GM12878 (cell line): ENCODE results near the gene ACACB. TPM values are rescaled to one million over a fixed set of nuclear protein-coding genes. Genes with fewer than 3 reads are reported as not detected.

Experiments
- ATAC-seq: fragments of 200-7000 bp; cut with Tn5 transposase; 3 replicates; pipeline ENCODE4 v1.9.1; 2020; ENCODE audit warnings: mild to moderate bottlenecking, moderate library complexity
- BruUV-seq: library from RNA; stranded (reverse); fragments of 400-500 nt; replicated peaks from 2 replicates; lab custom pipeline; 2021; lab: Mats Ljungman, UMichigan
- CTCF ChIA-PET: fragments of 300-600 bp; sonication (Branson Sonifier 250); formaldehyde crosslinking; extraction: SDS; loops from one replicate; lab custom pipeline; 2021; ENCODE audit warnings: inconsistent platforms; lab: Yijun Ruan, JAX
- POLR2A ChIA-PET: fragments of 350-600 bp; formaldehyde crosslinking; extraction: SDS; loops from one replicate; lab custom pipeline; 2021; ENCODE audit warnings: inconsistent platforms; lab: Charles Lee
- RAD21 ChIA-PET: fragments of 300-600 bp; sonication (Branson Sonifier 250); formaldehyde crosslinking; loops from one replicate; lab custom pipeline; 2023; ENCODE audit warnings: antibody characterized with exemption; ENCODE audit not compliant: unreplicated experiment; lab: Charles Lee
- SMC1A ChIA-PET: fragments of 300-600 bp; sonication (Branson Sonifier 250); formaldehyde crosslinking; loops from one replicate; lab custom pipeline; 2023; ENCODE audit not compliant: unreplicated experiment, uncharacterized antibody; lab: Charles Lee
- DNase-seq: peaks from one replicate; pipeline ENCODE4 v3.0.0-alpha.2; 2011; ENCODE audit warnings: low read depth, low spot score
- FAIRE-seq: peaks from 3 replicates; lab custom pipeline; 2011; peaks lifted over from hg19 to GRCh38; lab: Jason Lieb, UNC
- H2AFZ ChIP-seq: 2 replicates; pipeline ENCODE4 v1.6.0; 2011; ENCODE audit warnings: low read depth, low read length, control low read depth; ENCODE audit not compliant: control insufficient read depth
- H3K27ac ChIP-seq: 2 replicates; pipeline ENCODE4 v1.5.1; 2011; ENCODE audit warnings: control low read depth; ENCODE audit not compliant: control insufficient read depth, insufficient read depth
- H3K27me3 ChIP-seq, 2 experiments: replicated peaks in 1 of 2; 2 replicates each; pipeline versions ENCODE4 v1.6.0 to v1.6.1; 2011; ENCODE audit warnings: low read length in 1 of 2; ENCODE audit not compliant: control insufficient read depth in 2 of 2, insufficient read depth in 2 of 2
- H3K36me3 ChIP-seq, 2 experiments: 2 replicates each; pipeline ENCODE4 v1.5.1; 2011; ENCODE audit warnings: low read length in 1 of 2; ENCODE audit not compliant: control insufficient read depth in 2 of 2, insufficient read depth in 2 of 2
- H3K4me1 ChIP-seq: 2 replicates; pipeline ENCODE4 v1.6.1; 2011; ENCODE audit warnings: mild to moderate bottlenecking, low read length, moderate library complexity, mixed read lengths; ENCODE audit not compliant: control insufficient read depth, insufficient read depth
- H3K4me2 ChIP-seq: 2 replicates; pipeline ENCODE4 v1.6.0; 2011; ENCODE audit warnings: control low read depth; ENCODE audit not compliant: control insufficient read depth, insufficient read depth
- H3K4me3 ChIP-seq: fragments of 200-600 bp; sonication (generic); 2 replicates; pipeline ENCODE4 v1.5.1; 2016
- H3K79me2 ChIP-seq: 2 replicates; pipeline ENCODE4 v1.6.0; 2011; ENCODE audit warnings: low read length; ENCODE audit not compliant: control insufficient read depth, insufficient read depth
- H3K9ac ChIP-seq: 2 replicates; pipeline ENCODE4 v1.8.0; 2011; ENCODE audit warnings: low read length, control low read depth, mixed read lengths; ENCODE audit not compliant: control insufficient read depth, insufficient read depth
- H3K9me3 ChIP-seq: replicated peaks from 3 replicates; pipeline ENCODE4 v1.5.1; 2011; ENCODE audit warnings: mild to moderate bottlenecking, low read length; ENCODE audit not compliant: control insufficient read depth, insufficient read depth
- H4K20me1 ChIP-seq: 2 replicates; pipeline ENCODE4 v1.6.0; 2011; ENCODE audit not compliant: control insufficient read depth, insufficient read depth
- DPF2 ChIP-seq: fragments of 450-650 bp; IDR thresholded peaks from 2 replicates; pipeline ENCODE4 v1.6.1; 2017; ENCODE audit warnings: mild to moderate bottlenecking
- EGR1 ChIP-seq, 2 experiments: IDR thresholded peaks; 1 replicate in 1 of 2; 2 replicates in 1 of 2; pipeline ENCODE4 v1.6.1; 2011 to 2012; ENCODE audit warnings: low read depth in 2 of 2, low read length in 2 of 2, borderline replicate concordance in 1 of 2, mild to moderate bottlenecking in 1 of 2, moderate library complexity in 1 of 2
- HDAC2 ChIP-seq: fragments of 200-600 bp; sonication (generic); IDR thresholded peaks from 2 replicates; pipeline ENCODE4 v1.6.1; 2017
- NFYB ChIP-seq: IDR thresholded peaks from 2 replicates; pipeline ENCODE4 v1.6.1; 2011; ENCODE audit warnings: low read depth, mild to moderate bottlenecking, low read length, improper control_type of control experiment, moderate library complexity; ENCODE audit not compliant: insufficient read depth
- SREBF2 ChIP-seq: IDR thresholded peaks from 2 replicates; pipeline ENCODE4 v1.6.1; 2012; ENCODE audit warnings: mild to moderate bottlenecking, low read length
- STAT3 ChIP-seq: IDR thresholded peaks from 2 replicates; pipeline ENCODE4 v1.6.1; 2011; ENCODE audit warnings: low read depth, low read length, improper control_type of control experiment
- TAF1 ChIP-seq: IDR thresholded peaks from 2 replicates; pipeline ENCODE4 v1.6.1; 2011; ENCODE audit warnings: mild to moderate bottlenecking, low read depth, low read length, borderline replicate concordance
- TCF7 ChIP-seq: IDR thresholded peaks from 2 replicates; pipeline ENCODE4 v1.6.1; 2014; ENCODE audit warnings: antibody characterized with exemption, borderline replicate concordance
- WGBS: methylation state at CpG from one replicate; pipeline ENCODE4 v1.1.6; 2016; ENCODE audit warnings: low lambda C conversion rate; ENCODE audit not compliant: insufficient replicate concordance, insufficient coverage; ENCODE audit errors: missing lambda C conversion rate; 5-methylcytosine and 5-hydroxymethylcytosine counted together
- in situ Hi-C: fragments of 300-500 bp; cut with MboI; formaldehyde crosslinking; loops from 9 replicates; pipeline ENCODE4 v1.14.3; 2018; ENCODE audit warnings: mixed read lengths
- intact Hi-C: fragments of 100-400 bp; cut with micrococcal nuclease; formaldehyde crosslinking; loops from one replicate; pipeline ENCODE4 v1.14.2; 2022; ENCODE audit not compliant: unreplicated experiment
- polyA plus RNA-seq, 11 experiments: library from polyadenylated mRNA; depleted of rRNA in 4 of 11; unstranded in 6 of 11; stranded (reverse) in 5 of 11; fragments of >200 nt; fragmentation: Nextera tagmentation in 4 of 11; fragmentation: Illumina TruSeq in 1 of 11; extraction: Ambion mirVana in 4 of 11; extraction: Trizol in 1 of 11; gene quantifications; 1 replicate in 1 of 11; 2 replicates in 10 of 11; pipeline versions ENCODE4 v1.2.1 to v1.2.3, GENCODE V29; 2011 to 2016; ENCODE audit warnings: inconsistent platforms in 2 of 11, missing spikeins in 2 of 11, low read depth in 1 of 11
- total RNA-seq, 4 experiments: library from RNA; depleted of rRNA in 3 of 4; stranded (reverse); fragments of >200 nt in 3 of 4; fragmentation: Illumina TruSeq in 1 of 4; extraction: Trizol in 1 of 4; gene quantifications; 2 replicates each; pipeline versions ENCODE4 v1.2.1 to v1.2.3, GENCODE V29; 2013 to 2021
- TF ChIP-seq, protein P1 (sequence below): fragments of 450-650 bp; IDR thresholded peaks from 2 replicates; pipeline ENCODE4 v1.6.1; 2016; ENCODE audit warnings: mild to moderate bottlenecking
- TF ChIP-seq, protein P2 (sequence below): IDR thresholded peaks from 2 replicates; pipeline ENCODE4 v1.6.1; 2012; ENCODE audit warnings: low read depth, low read length, improper control_type of control experiment
- TF ChIP-seq, protein P3 (sequence below), 3 experiments: IDR thresholded peaks in 2 of 3; conservative IDR thresholded peaks in 1 of 3; 2 replicates each; pipeline ENCODE4 v1.5.1; 2011; ENCODE audit warnings: low read depth in 3 of 3, low read length in 3 of 3, mild to moderate bottlenecking in 3 of 3, control low read depth in 2 of 3, moderate library complexity in 2 of 3, inconsistent platforms in 1 of 3, mixed read lengths in 1 of 3; ENCODE audit not compliant: control insufficient read depth in 2 of 3, insufficient read depth in 1 of 3; ENCODE audit errors: extremely low read depth in 1 of 3
- TF ChIP-seq, protein P4 (sequence below): fragments of 150-350 bp; IDR thresholded peaks from 2 replicates; pipeline ENCODE4 v1.6.1; 2016; ENCODE audit warnings: low read depth, low read length

Gene ACACB
- total and polyA plus RNA-seq, 10 of the 15 experiments (the other 5 are each of a cell fraction or from before 2014, with no cell fraction given), result 0.05 to 1.9 (median 0.38) TPM; not detected in 2

DNA sequence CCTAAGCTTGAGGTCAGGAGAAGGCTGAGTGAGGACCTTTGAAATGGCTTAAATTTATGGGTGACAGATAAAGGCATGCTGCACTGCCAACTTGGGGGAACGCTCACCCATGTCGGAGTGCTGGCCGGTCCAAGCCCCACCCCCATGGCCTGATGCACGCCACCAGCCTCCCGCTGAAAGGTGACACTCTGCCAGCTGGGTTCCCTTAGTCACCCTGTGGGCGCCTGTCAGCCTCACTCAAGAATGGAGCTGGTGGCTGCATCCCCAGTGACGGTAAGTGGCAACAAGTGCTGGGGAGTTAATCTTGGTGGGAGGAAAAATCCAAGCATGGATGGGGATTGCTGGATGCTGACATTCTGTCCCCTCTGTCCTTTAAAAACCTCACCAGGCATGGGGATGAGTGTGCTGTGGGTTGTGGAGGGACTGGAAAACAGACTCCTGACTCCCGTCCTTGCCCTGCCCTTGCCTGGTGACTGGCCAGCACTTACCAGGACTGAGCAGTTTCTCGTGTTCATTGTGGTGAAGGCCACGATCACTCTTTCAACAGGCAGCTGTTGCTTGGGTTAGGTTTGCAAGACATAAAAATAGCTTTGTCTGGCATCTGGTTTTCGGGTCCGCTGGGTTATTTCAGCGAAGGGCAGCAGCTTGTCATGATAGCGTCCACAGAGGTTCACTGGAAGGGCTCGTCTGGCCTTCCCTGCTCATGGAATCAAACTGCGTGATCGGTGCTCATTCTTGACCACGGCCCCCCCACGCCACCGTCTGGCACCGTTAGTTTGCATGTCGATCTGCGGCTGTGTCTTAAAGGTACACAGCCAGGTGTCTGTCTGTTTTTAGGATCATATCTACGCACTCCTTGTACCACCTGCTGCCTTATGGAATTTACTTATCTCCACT, 15.0 kb downstream of the ACACB start:
- in situ Hi-C loops, result no loop called here
- SMC1A ChIA-PET, result no interaction called here
- 23% methylated on average over 24 of the region's 24 CpGs for WGBS
- Histone ChIP-seq H3K9me3 (no peaks in the 10 kb centered on the region), H4K20me1 (no peaks in the 10 kb centered on the region)
- TF ChIP-seq EGR1 (IDR thresholded peaks at IDR 0.05; ENCODE audit: borderline replicate concordance in 1 of 2, low read depth in 2 of 2, low read length in 2 of 2), result no peak
- no peak for TF ChIP-seq DPF2
- TF ChIP-seq, protein P1, sequence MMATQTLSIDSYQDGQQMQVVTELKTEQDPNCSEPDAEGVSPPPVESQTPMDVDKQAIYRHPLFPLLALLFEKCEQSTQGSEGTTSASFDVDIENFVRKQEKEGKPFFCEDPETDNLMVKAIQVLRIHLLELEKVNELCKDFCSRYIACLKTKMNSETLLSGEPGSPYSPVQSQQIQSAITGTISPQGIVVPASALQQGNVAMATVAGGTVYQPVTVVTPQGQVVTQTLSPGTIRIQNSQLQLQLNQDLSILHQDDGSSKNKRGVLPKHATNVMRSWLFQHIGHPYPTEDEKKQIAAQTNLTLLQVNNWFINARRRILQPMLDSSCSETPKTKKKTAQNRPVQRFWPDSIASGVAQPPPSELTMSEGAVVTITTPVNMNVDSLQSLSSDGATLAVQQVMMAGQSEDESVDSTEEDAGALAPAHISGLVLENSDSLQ, result no peak
- TF ChIP-seq TCF7, result no peak
- TF ChIP-seq HDAC2, result no peak
- TF ChIP-seq, protein P2, sequence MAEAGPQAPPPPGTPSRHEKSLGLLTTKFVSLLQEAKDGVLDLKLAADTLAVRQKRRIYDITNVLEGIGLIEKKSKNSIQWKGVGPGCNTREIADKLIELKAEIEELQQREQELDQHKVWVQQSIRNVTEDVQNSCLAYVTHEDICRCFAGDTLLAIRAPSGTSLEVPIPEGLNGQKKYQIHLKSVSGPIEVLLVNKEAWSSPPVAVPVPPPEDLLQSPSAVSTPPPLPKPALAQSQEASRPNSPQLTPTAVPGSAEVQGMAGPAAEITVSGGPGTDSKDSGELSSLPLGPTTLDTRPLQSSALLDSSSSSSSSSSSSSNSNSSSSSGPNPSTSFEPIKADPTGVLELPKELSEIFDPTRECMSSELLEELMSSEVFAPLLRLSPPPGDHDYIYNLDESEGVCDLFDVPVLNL, result no peak
- no peak for TF ChIP-seq TAF1
- no peak for TF ChIP-seq NFYB
- no peak for TF ChIP-seq STAT3
- no peak for TF ChIP-seq SREBF2
- TF ChIP-seq, protein P3, sequence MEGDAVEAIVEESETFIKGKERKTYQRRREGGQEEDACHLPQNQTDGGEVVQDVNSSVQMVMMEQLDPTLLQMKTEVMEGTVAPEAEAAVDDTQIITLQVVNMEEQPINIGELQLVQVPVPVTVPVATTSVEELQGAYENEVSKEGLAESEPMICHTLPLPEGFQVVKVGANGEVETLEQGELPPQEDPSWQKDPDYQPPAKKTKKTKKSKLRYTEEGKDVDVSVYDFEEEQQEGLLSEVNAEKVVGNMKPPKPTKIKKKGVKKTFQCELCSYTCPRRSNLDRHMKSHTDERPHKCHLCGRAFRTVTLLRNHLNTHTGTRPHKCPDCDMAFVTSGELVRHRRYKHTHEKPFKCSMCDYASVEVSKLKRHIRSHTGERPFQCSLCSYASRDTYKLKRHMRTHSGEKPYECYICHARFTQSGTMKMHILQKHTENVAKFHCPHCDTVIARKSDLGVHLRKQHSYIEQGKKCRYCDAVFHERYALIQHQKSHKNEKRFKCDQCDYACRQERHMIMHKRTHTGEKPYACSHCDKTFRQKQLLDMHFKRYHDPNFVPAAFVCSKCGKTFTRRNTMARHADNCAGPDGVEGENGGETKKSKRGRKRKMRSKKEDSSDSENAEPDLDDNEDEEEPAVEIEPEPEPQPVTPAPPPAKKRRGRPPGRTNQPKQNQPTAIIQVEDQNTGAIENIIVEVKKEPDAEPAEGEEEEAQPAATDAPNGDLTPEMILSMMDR (IDR thresholded peaks at IDR 0.05 in 2 of 3, conservative IDR thresholded peaks at IDR 0.05 in 1 of 3; ENCODE audit: control insufficient read depth in 2 of 3, extremely low read depth in 1 of 3, insufficient read depth in 1 of 3, low read depth in 3 of 3, low read length in 3 of 3), result no peak
- TF ChIP-seq, protein P4, sequence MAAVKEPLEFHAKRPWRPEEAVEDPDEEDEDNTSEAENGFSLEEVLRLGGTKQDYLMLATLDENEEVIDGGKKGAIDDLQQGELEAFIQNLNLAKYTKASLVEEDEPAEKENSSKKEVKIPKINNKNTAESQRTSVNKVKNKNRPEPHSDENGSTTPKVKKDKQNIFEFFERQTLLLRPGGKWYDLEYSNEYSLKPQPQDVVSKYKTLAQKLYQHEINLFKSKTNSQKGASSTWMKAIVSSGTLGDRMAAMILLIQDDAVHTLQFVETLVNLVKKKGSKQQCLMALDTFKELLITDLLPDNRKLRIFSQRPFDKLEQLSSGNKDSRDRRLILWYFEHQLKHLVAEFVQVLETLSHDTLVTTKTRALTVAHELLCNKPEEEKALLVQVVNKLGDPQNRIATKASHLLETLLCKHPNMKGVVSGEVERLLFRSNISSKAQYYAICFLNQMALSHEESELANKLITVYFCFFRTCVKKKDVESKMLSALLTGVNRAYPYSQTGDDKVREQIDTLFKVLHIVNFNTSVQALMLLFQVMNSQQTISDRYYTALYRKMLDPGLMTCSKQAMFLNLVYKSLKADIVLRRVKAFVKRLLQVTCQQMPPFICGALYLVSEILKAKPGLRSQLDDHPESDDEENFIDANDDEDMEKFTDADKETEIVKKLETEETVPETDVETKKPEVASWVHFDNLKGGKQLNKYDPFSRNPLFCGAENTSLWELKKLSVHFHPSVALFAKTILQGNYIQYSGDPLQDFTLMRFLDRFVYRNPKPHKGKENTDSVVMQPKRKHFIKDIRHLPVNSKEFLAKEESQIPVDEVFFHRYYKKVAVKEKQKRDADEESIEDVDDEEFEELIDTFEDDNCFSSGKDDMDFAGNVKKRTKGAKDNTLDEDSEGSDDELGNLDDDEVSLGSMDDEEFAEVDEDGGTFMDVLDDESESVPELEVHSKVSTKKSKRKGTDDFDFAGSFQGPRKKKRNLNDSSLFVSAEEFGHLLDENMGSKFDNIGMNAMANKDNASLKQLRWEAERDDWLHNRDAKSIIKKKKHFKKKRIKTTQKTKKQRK, result no peak
- TF ChIP-seq, all 136 proteins: peak for 0
- Histone ChIP-seq H3K27ac (no peak overlapping the region), H3K4me2 (no peak overlapping the region), H3K4me3 (no peak overlapping the region), H2AFZ (no peak overlapping the region), H3K27me3 (no peaks in the 10 kb centered on the region), H3K79me2 (no peaks in the 10 kb centered on the region), H3K4me1 (no peaks in the 10 kb centered on the region), H3K9ac (no peak overlapping the region), H3K36me3 (no peaks in the 10 kb centered on the region)
- DNase-seq (no peak), ATAC-seq (no peak), FAIRE-seq (no peak)
- intact Hi-C loops, result loop anchor here (10.0 kb wide), 1 partner anchor 253 kb away; no protein-coding TSS in a partner anchor
- ChIA-PET RAD21 (no interaction called here), POLR2A (no interaction called here), CTCF (interaction anchor here (0.5 to 2.3 kb wide), 4 partner anchors 11 to 19 kb away, joined by 3 to 5 read pairs (median 3); no protein-coding TSS in a partner anchor)
- BruUV-seq, result no TSS peak
